GM19395 (cell line): ENCODE data around the gene MOSPD3.

Source experiments
- ATAC-seq: cut with Tn5 transposase; IDR thresholded peaks from one replicate; pipeline ENCODE4 v1.9.1; 2021; ENCODE audit warnings: mild to moderate bottlenecking, moderate library complexity; ENCODE audit not compliant: unreplicated experiment

Gene MOSPD3

GRCh38 chr7:100575206-100575631, 37.1 kb upstream of the MOSPD3 start:
- ATAC-seq = no peak

- no peak for ATAC-seq
These were observed 36.5 kb upstream of the MOSPD3 start for GRCh38 chr7:100575746-100576383.

GRCh38 chr7:100576384-100576993, 35.9 kb upstream of the MOSPD3 start:
- ATAC-seq = no peak

GRCh38 chr7:100577103-100577502, 35.2 kb upstream of the MOSPD3 start:
- no peak for ATAC-seq

- ATAC-seq = no peak
These were observed 34.8 kb upstream of the MOSPD3 start for GRCh38 chr7:100577507-100577906.

GRCh38 chr7:100578246-100579183, 33.8 kb upstream of the MOSPD3 start:
- no peak for ATAC-seq

- ATAC-seq = no peak
These were observed 31.7 kb upstream of the MOSPD3 start for GRCh38 chr7:100580466-100581283.

GRCh38 chr7:100582041-100582579, 30.2 kb upstream of the MOSPD3 start:
- ATAC-seq = no peak

GRCh38 chr7:100582650-100583049, 29.7 kb upstream of the MOSPD3 start:
- ATAC-seq = no peak

GRCh38 chr7:100583132-100584053, 28.9 kb upstream of the MOSPD3 start:
- ATAC-seq = no peak

- ATAC-seq = no peak
These were observed 28.2 kb upstream of the MOSPD3 start for GRCh38 chr7:100584054-100584682.

- ATAC-seq = no peak
These were observed 27.4 kb upstream of the MOSPD3 start for GRCh38 chr7:100584683-100585510.

- ATAC-seq = peak; percentile 30
These were observed 26.7 kb upstream of the MOSPD3 start, which contains the start of gene LRCH4 for GRCh38 chr7:100585511-100586265. Gene LRCH4, minus strand, starts transcription at chr7:100586129. Its CDS starts 29 bp downstream, at chr7:100586100.

- ATAC-seq = peak; percentile 90
These were observed 25.9 kb upstream of the MOSPD3 start, which contains the start of gene FBXO24 for GRCh38 chr7:100586266-100587025. Gene FBXO24, plus strand, starts transcription at chr7:100586328. Its CDS starts 298 bp downstream, at chr7:100586626.

GRCh38 chr7:100588438-100588837, 23.9 kb upstream of the MOSPD3 start:
- no peak for ATAC-seq

- ATAC-seq = no peak
These were observed 22.9 kb upstream of the MOSPD3 start for GRCh38 chr7:100589341-100589947.
